Measurements from ENCODE around the gene SMYD1. TPM values are rescaled to one million over a fixed set of nuclear protein-coding genes. Genes with fewer than 3 reads are reported as not detected.

Gene SMYD1
- total RNA-seq, 1 donor from 2014 or later = 0.25 TPM

DNA sequence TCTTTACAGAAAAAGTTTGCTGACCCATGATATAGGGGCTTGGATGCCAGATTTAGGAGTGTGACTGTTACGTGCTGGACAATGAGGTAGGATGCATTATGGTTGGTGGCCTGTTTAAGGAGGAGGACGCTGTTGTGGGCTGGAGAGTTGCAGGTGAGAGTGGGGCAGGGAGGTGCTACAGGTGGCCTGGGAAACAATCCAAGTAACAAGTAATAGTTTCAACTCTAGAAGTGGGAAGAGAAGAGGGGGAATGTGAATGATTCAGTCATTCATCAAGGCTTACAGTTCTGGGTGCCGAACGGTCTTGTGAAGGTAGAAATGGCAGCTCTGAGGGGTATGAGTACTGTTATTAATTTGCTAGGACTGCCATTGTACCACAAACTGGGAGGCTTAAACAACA lies 54.1 kb downstream of the SMYD1 start:
- Mint-ChIP-seq H3K27me3 (ENCODE audit: unreplicated experiment) (peaks cover 4% of the 10 kb centered on the region), H3K4me3 (ENCODE audit: unreplicated experiment) (no peak overlapping the region), H3K27ac (ENCODE audit: unreplicated experiment) (no peak overlapping the region), H3K36me3 (ENCODE audit: unreplicated experiment) (no peaks in the 10 kb centered on the region), H3K4me1 (ENCODE audit: low read depth, unreplicated experiment) (no peaks in the 10 kb centered on the region), H3K9me3 (ENCODE audit: unreplicated experiment) (no peaks in the 10 kb centered on the region)
- TF ChIP-seq CTCF (IDR thresholded peaks at IDR 0.05; ENCODE audit: partially characterized antibody, unreplicated experiment) = no peak
- no peak for DNase-seq

DNA sequence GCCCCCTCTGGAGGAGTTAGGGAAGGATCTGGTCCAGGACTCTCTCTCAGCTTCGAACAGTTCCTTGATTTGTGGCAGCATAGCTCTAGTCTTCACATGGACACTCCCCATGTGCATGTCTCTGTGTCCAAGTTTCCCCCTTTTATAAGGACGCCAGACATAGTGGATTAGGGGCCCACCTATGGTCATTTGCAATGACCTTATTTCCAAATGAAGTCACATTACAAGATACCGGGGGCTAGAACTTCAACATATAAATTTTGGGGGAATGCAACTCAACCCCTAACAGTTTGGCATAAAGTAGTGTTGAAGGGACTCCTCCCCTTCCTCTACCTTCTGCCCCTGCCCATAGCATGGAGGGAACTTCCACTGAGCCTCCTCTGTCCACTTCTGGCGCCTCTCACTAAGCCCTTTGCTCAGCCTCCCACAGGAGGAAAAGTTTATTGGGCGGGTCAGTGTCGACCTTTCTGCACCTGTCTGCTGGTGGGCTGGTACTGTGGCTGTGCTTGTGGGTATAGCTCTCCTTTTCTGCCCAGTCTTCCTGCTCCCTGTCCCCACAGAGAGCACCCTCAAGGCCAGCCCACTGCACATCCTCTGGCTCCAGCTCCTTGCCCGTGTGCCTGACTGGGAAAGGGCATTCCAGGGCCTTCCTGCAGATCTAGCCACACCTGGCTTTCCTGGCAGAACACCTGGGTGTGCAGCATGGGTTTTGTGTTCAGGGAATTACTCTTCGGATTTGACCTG lies 54.7 kb downstream of the SMYD1 start:
- no peak for DNase-seq
- Mint-ChIP-seq H3K9me3 (ENCODE audit: unreplicated experiment) (no peaks in the 10 kb centered on the region), H3K4me3 (ENCODE audit: unreplicated experiment) (no peak overlapping the region), H3K27ac (ENCODE audit: unreplicated experiment) (no peak overlapping the region), H3K4me1 (ENCODE audit: low read depth, unreplicated experiment) (no peaks in the 10 kb centered on the region), H3K27me3 (ENCODE audit: unreplicated experiment) (peaks cover 4% of the 10 kb centered on the region), H3K36me3 (ENCODE audit: unreplicated experiment) (no peaks in the 10 kb centered on the region)
- TF ChIP-seq CTCF (IDR thresholded peaks at IDR 0.05; ENCODE audit: partially characterized antibody, unreplicated experiment) = no peak

- H3K9me3 Mint-ChIP-seq (ENCODE audit: unreplicated experiment) = no peaks in the 10 kb centered on the region
- peaks cover 2% of the 10 kb centered on the region for H3K27me3 Mint-ChIP-seq (ENCODE audit: unreplicated experiment)
Observed at GRCh38 chr2:88123164-88123974, 55.7 kb downstream of the SMYD1 start.

DNA sequence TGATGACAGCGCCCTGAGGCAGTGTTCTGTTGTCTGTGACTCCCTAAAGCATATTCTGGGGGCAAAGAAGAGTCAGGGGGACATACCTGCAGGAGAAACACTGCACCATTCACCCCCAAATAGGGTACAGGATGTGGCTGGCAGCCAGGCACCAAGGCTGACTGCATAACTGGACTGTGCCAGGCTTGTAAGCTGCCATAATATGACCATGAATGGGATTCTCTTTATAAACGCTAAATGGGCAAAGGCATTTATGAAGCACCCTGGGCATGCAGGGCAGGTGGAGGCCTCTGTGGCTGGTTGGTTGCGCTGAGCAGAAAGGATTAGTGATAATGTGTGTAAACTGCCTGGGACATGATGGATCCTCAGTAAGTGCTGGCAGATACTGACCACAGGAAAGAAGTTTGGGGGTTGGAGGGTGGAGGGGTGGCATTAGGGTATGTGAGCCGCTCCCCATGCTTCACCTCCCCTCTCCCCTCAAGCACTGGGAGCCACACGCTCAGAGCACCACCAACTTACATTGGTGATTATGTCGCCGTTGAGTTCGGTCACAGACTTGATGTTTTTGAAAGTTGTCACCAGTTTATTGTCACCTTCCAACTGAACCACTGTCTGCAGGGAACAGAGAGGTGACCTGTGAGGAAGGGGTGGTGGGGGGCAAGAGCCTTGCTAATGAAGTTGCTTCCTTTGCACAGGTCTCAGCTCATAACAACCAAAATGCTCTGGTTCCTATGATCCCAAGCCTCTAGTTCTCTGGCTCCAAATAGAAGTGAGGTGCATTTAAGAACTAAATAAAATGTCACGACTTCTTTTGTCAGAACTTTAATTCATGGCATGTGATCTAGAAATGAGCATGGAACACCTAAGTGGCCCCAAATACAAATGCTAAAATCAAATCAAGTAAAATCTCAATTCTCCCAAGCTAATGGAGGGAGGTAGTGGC lies 56.6 kb downstream of the SMYD1 start:
- no peaks in the 10 kb centered on the region for H3K36me3 Mint-ChIP-seq (ENCODE audit: unreplicated experiment)
- peaks cover 2% of the 10 kb centered on the region for H3K27me3 Mint-ChIP-seq (ENCODE audit: unreplicated experiment)
- H3K27ac Mint-ChIP-seq (ENCODE audit: unreplicated experiment) = no peak overlapping the region
- no peak for TF ChIP-seq CTCF (IDR thresholded peaks at IDR 0.05; ENCODE audit: partially characterized antibody, unreplicated experiment)
- no peak for DNase-seq
- H3K4me1 Mint-ChIP-seq (ENCODE audit: low read depth, unreplicated experiment) = no peaks in the 10 kb centered on the region
- no peak overlapping the region for H3K4me3 Mint-ChIP-seq (ENCODE audit: unreplicated experiment)
- no peaks in the 10 kb centered on the region for H3K9me3 Mint-ChIP-seq (ENCODE audit: unreplicated experiment)

More at GRCh38 chr2:88123164-88123974, 55.7 kb downstream of the SMYD1 start:
- DNase-seq = no peak
- Mint-ChIP-seq H3K36me3 (ENCODE audit: unreplicated experiment) (no peaks in the 10 kb centered on the region), H3K4me1 (ENCODE audit: low read depth, unreplicated experiment) (no peaks in the 10 kb centered on the region), H3K4me3 (ENCODE audit: unreplicated experiment) (no peak overlapping the region), H3K27ac (ENCODE audit: unreplicated experiment) (no peak overlapping the region)
- TF ChIP-seq CTCF (IDR thresholded peaks at IDR 0.05; ENCODE audit: partially characterized antibody, unreplicated experiment) = no peak
